GM21515 (cell line): Measurements from ENCODE around the gene NHERF2.

ENCODE experiments used
- ATAC-seq: cut with Tn5 transposase; IDR thresholded peaks from one replicate; pipeline ENCODE4 v1.9.1; 2021; ENCODE audit not compliant: unreplicated experiment

Gene NHERF2

DNA sequence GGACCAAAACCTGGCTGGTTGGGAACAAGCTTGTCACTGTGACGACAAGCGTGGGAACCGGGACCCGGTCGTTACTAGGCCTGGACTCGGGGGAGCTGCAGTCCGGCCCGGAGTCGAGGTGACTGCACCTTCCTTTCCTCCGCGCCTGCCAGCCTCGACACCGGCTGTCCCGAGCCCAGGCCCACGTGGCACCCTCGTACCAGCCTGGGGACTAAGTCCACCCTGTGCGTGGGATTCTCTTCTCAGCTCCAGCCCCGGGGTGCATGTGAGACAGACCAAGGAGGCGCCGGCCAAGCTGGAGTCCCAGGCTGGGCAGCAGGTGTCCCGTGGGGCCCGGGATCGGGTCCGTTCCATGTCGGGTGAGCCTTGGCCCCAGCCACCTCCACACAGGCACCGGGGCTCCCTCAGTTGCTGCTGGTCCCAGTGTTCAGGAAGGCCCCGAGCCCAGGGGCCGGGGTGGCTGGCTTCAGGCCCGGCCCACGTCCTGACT lies 52.7 kb downstream of the NHERF2 start:
- ATAC-seq, result no peak

DNA sequence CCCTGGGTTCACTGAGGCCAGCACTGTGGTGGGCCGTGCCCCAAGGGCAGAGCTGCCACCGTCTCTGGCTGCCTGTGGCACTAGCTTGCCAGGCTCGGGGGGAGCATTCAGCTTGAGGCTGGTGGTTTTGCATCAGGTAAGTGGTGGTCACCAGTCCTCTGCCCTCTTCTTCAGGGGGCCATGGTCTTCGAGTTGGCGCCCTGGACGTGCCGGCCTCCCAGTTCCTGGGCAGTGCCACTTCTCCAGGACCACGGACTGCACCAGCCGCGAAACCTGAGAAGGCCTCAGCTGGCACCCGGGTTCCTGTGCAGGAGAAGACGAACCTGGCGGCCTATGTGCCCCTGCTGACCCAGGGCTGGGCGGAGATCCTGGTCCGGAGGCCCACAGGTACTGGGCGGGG lies 53.3 kb downstream of the NHERF2 start:
- ATAC-seq, result no peak

DNA sequence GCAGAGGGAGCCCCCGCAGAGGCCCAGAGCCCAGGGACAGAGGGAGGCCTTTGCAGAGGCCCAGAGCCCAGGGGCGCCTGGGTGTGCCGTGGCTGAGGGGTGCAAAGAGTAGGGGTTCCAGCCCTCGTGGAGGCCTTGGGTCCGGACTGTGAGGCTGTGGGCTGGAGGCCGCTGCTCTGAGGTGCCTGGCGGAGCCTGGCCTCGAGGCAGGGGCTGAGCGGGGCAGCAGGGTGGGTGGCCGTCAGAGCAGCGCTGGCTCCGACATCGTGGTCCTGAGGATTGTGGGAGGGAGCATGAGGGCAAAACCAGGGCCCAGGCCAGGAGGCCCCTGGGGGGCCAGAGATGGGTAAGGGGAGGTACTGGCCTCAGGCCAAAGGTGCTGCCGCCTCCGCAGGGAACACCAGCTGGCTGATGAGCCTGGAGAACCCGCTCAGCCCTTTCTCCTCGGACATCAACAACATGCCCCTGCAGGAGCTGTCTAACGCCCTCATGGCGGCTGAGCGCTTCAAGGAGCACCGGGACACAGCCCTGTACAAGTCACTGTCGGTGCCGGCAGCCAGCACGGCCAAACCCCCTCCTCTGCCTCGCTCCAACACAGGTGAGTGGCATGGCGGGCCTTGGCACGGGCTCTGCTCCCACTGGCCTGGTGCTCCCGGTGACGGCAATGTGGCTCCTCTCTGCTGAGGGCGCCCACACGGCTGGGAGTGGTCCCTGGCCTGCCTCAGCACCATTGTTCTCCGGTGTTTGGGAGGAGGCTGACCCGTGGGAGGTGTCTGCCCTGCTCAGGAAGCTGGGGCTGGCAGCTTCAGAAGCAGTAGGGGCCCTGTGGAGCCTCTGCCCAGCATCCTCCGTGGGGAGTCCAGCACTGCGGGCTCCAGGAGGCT lies 54.7 kb downstream of the NHERF2 start:
- no peak for ATAC-seq

DNA sequence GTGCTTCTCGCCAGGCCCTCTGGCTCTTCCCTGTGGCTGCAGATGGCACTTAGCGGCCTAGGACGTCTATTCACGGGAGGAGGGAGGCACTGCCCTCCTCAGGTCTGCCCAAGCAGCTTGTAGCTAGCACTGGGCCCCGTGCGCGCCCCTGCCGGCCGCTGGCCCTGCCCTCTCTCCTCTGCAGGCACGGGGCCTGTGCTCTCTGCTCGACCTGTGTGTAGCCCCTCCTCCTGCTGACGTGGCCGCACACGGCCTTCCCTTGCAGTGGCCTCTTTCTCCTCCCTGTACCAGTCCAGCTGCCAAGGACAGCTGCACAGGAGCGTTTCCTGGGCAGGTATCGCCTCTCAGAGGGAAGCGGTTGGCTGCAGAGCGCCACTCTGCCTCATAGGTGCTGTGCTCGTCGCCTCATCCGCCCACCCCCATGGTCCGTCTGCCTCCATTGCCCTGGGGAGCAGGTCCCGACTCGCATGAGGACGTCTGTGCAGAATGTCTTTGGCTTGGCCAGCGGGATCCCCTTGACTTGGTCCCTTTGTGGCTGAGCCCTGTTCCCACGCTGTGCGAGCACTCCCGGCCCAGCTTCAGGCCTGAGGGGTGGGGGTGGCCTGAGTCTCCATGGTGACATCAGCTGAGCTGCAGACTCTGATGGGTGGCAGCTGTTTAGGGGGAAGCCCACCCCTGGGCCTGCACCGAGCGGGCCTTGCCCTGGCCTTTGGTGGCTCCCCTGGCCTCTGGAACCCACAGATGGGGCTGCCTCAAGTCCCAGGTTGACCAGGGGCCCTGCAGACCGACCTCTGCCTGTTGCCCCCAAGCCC lies 55.7 kb downstream of the NHERF2 start:
- ATAC-seq, result no peak

GRCh38 chr16:2082983-2083364 lies 56.3 kb downstream of the NHERF2 start:
- ATAC-seq, result no peak

GRCh38 chr16:2083409-2083808 lies 56.7 kb downstream of the NHERF2 start:
- no peak for ATAC-seq

DNA sequence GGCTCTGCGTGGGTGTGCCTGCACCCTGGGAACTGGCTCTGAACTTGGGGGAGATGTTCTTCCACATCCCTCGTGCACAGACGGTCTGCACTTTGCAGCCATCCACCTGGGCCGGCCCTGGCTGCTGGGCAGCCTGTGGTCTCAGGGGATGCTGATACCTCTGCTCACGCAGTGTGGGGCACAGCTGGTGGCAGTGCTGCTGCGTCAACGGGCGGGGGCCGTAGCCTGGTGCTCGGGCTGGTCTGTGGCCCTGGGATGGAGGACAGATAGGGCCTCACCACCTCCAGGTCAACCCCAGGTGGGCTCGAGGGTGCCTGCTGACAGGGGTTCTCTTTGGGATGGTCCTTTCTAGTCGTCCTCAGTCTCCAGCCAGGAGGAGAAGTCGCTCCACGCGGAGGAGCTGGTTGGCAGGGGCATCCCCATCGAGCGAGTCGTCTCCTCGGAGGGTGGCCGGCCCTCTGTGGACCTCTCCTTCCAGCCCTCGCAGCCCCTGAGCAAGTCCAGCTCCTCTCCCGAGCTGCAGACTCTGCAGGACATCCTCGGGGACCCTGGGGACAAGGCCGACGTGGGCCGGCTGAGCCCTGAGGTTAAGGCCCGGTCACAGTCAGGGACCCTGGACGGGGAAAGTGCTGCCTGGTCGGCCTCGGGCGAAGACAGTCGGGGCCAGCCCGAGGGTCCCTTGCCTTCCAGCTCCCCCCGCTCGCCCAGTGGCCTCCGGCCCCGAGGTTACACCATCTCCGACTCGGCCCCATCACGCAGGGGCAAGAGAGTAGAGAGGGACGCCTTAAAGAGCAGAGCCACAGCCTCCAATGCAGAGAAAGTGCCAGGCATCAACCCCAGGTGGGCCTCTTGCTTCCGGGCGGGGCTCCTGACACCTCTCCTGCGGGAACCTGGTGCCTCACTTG lies 57.4 kb downstream of the NHERF2 start:
- no peak for ATAC-seq

DNA sequence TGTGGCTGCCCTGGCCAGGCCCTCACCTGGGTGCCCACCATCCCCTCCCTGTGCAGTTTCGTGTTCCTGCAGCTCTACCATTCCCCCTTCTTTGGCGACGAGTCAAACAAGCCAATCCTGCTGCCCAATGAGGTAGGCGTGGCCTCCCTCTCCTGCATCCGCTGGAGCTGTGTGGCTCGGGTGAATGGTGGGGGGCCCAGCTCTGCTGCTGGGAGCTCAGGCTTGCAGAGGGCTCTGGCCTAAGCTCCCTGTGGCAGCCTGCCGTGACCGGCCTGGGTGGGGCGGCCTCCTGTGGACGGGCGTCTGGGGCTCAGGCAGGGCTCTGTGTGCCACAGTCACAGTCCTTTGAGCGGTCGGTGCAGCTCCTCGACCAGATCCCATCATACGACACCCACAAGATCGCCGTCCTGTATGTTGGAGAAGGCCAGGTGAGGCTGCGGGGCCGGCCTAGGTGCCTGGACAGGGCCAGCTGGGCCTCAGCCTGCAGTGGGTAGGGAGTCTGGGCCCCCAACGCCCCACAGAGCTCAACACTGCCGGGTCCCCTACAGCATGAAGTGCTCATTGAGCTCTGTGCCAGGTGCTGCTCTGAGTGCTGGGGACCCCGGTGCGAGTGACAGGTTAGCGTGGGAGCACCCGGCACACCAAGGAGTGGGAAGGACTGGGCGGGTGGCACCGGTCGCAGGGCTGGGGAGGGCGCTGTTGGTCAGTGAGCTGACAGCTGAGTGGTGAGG lies 58.4 kb downstream of the NHERF2 start:
- no peak for ATAC-seq

DNA sequence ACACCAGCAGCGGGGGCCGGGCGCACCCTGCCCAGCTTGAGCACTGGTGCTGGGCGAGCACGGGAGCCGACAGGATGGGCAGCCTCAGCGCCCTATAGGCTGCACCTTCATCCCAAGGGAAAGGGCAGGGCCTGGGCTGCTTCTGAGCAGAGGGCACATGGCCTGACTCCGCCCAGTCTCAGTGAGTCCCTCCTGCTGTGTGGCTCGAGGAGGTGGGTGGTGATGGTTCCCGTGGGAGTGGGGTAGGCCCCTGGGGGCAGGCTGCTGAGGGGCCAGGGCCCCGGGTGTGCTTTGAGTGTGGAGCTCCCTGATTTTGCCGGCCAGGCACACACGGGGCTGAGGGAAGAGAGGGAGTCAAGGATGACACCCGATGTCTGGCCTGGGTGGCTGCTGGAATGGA lies 59.0 kb downstream of the NHERF2 start:
- no peak for ATAC-seq

DNA sequence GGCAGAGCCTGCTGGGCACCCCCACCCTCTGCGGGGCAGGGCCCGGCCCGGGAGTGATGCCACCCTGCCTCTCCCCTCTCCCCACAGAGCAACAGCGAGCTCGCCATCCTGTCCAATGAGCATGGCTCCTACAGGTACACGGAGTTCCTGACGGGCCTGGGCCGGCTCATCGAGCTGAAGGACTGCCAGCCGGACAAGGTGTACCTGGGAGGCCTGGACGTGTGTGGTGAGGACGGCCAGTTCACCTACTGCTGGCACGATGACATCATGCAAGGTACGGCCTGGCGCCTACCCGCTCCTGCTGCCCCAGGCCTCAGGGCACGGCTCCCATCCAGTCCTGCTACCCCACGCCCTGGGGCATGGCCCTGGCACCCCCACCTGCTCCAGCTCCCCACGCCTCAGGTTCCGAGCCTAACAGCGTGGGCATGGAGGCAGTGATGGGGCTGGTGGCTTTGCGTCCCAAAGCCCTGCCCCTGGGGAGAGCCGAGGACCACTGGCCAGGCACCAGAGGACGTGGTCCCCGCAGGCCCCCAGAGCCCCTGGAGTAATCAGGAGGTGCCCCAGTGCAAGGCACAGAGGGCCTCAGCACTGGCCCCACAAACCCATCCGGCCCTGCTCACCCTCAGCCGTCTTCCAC lies 59.5 kb downstream of the NHERF2 start:
- no peak for ATAC-seq

GRCh38 chr16:2086812-2087747 lies 60.4 kb downstream of the NHERF2 start:
- ATAC-seq, result no peak

DNA sequence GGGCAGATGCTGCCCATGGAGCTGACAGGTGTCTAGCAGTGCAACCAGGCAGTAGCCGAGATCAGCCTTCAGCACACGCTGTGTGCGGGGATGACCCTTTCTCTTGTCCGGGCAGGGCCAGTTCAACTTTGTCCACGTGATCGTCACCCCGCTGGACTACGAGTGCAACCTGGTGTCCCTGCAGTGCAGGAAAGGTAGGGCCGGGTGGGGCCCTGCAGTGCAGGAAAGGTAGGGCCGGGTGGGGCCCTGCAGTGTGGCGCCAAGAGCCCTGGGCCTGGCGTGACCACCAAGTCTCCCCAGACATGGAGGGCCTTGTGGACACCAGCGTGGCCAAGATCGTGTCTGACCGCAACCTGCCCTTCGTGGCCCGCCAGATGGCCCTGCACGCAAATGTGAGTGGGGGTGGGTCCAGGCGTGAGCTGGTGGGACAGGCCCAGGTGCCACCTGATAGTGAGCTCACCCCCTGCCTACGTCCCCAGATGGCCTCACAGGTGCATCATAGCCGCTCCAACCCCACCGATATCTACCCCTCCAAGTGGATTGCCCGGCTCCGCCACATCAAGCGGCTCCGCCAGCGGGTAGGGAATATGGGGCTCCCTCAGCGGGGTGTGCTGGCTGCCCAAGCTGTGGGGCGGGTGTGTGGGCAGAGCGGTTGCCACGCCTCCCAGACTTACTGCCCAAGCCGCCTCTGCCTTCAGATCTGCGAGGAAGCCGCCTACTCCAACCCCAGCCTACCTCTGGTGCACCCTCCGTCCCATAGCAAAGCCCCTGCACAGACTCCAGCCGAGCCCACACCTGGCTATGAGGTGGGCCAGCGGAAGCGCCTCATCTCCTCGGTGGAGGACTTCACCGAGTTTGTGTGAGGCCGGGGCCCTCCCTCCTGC lies 61.3 kb downstream of the NHERF2 start:
- no peak for ATAC-seq
